PC-9 (cell line): ENCODE results near the gene TMEM168. TPM values are rescaled to one million over a fixed set of nuclear protein-coding genes. Genes with fewer than 3 reads are reported as not detected.

Experiments used
- BruUV-seq: library from RNA; stranded (reverse); fragments of 400-500 nt; replicated peaks from 2 replicates; lab custom pipeline; 2021; lab: Mats Ljungman, UMichigan
- CTCF ChIA-PET: fragments of 300-600 bp; sonication (Branson Sonifier 250); formaldehyde crosslinking; loops from one replicate; lab custom pipeline; 2022; ENCODE audit warnings: antibody characterized with exemption; lab: Charles Lee
- POLR2A ChIA-PET: fragments of 300-600 bp; sonication (Branson Sonifier 250); formaldehyde crosslinking; loops from one replicate; lab custom pipeline; 2022; ENCODE audit warnings: antibody characterized with exemption; ENCODE audit not compliant: unreplicated experiment; lab: Charles Lee
- DNase-seq, 2 experiments: peaks; one replicate each; pipeline versions ENCODE4 v3.0.0 to v3.0.0-alpha.2; 2015 to 2022; ENCODE audit warnings: mixed read lengths in 1 of 2
- H2AFZ ChIP-seq: fragments of 200-600 bp; sonication (generic); 2 replicates; pipeline ENCODE4 v1.8.1; 2017; ENCODE audit warnings: antibody characterized with exemption
- H3F3A ChIP-seq: fragments of 200-600 bp; sonication (generic); 2 replicates; pipeline ENCODE4 v1.8.1; 2017; ENCODE audit warnings: antibody characterized with exemption, mild to moderate bottlenecking, low read depth; ENCODE audit not compliant: insufficient read depth
- H3K27ac ChIP-seq: fragments of 200-600 bp; sonication (generic); 2 replicates; pipeline ENCODE4 v1.6.1; 2016; ENCODE audit warnings: mixed run types
- H3K27me3 ChIP-seq: fragments of 200-600 bp; sonication (generic); 2 replicates; pipeline ENCODE4 v1.6.1; 2016; ENCODE audit warnings: low read depth, mixed run types; ENCODE audit not compliant: insufficient read depth
- H3K36me3 ChIP-seq: fragments of 200-600 bp; sonication (generic); 2 replicates; pipeline ENCODE4 v1.6.1; 2016; ENCODE audit warnings: low read depth, mixed run types
- H3K4me1 ChIP-seq: fragments of 200-600 bp; sonication (generic); replicated peaks from 2 replicates; pipeline ENCODE4 v1.6.1; 2016; ENCODE audit warnings: mixed run types; ENCODE audit not compliant: insufficient read depth
- H3K4me2 ChIP-seq: fragments of 200-600 bp; sonication (generic); 2 replicates; pipeline ENCODE4 v1.6.1; 2017; ENCODE audit warnings: mixed run types
- H3K4me3 ChIP-seq: fragments of 200-600 bp; sonication (generic); 2 replicates; pipeline ENCODE4 v1.6.1; 2016; ENCODE audit warnings: mixed run types
- H3K79me2 ChIP-seq: fragments of 200-600 bp; sonication (generic); 2 replicates; pipeline ENCODE4 v1.6.1; 2017; ENCODE audit warnings: low read depth, mixed run types
- H3K9me2 ChIP-seq: fragments of 200-600 bp; sonication (generic); 2 replicates; pipeline ENCODE4 v1.8.1; 2017; ENCODE audit warnings: mild to moderate bottlenecking; ENCODE audit not compliant: insufficient read depth
- H3K9me3 ChIP-seq: fragments of 200-600 bp; sonication (generic); 2 replicates; pipeline ENCODE4 v1.8.1; 2016; ENCODE audit warnings: low read depth; ENCODE audit not compliant: insufficient read depth
- H4K20me1 ChIP-seq: fragments of 200-600 bp; sonication (generic); 2 replicates; pipeline ENCODE4 v1.8.1; 2017; ENCODE audit not compliant: insufficient read depth
- EZH2 ChIP-seq: fragments of 200-600 bp; sonication (generic); IDR thresholded peaks from 2 replicates; pipeline ENCODE4 v1.8.0; 2017; ENCODE audit warnings: antibody characterized with exemption, low read depth
- intact Hi-C: fragments of 100-400 bp; cut with micrococcal nuclease; formaldehyde crosslinking; loops from one replicate; pipeline ENCODE4 v1.10.0; 2022; ENCODE audit not compliant: unreplicated experiment
- total RNA-seq: library from RNA; stranded (reverse); gene quantifications from 2 replicates; pipeline ENCODE4 v1.2.3, GENCODE V29; 2021
- TF ChIP-seq, protein P1 (sequence below): fragments of 200-600 bp; sonication (generic); conservative IDR thresholded peaks from 2 replicates; pipeline ENCODE4 v1.6.1; 2017; ENCODE audit warnings: mixed run types, antibody characterized with exemption, mild to moderate bottlenecking, moderate library complexity

Gene TMEM168
- total RNA-seq, 1 experiment from 2014 or later: 17.2 TPM

DNA sequence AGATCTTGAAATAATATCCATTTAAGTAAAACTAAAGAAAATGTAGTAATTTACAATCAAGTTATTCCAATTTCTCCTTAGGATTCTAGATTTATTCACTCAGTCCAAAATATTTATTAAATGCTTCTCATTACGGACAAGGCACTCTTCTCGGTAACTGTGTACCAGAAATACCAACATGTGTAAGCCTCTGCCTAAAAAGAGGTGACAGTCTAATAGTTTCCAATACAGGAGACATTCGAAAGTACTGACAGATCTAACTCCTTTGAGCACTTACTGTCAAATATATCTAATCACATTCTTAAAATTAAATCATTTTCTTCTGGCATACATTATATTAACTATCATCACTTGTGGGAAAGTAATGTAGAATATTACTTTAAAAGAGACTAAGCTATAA, 26.9 kb downstream of the TMEM168 start:
- no TSS peak for BruUV-seq
- Histone ChIP-seq H3K36me3 (no peaks in the 10 kb centered on the region), H3K9me3 (no peaks in the 10 kb centered on the region), H3K27me3 (no peaks in the 10 kb centered on the region), H4K20me1 (no peaks in the 10 kb centered on the region), H3K9me2 (no peaks in the 10 kb centered on the region; the same call in 1 of the 2 replicates), H2AFZ (no peak overlapping the region), H3K4me2 (no peak overlapping the region), H3K79me2 (no peaks in the 10 kb centered on the region), H3K27ac (no peak overlapping the region), H3F3A (no peaks in the 10 kb centered on the region), H3K4me3 (no peak overlapping the region), H3K4me1 (no peaks in the 10 kb centered on the region)
- POLR2A ChIA-PET: no interaction called here
- DNase-seq: no peak
- CTCF ChIA-PET: no interaction called here
- no peak for TF ChIP-seq EZH2
- TF ChIP-seq, protein P1, sequence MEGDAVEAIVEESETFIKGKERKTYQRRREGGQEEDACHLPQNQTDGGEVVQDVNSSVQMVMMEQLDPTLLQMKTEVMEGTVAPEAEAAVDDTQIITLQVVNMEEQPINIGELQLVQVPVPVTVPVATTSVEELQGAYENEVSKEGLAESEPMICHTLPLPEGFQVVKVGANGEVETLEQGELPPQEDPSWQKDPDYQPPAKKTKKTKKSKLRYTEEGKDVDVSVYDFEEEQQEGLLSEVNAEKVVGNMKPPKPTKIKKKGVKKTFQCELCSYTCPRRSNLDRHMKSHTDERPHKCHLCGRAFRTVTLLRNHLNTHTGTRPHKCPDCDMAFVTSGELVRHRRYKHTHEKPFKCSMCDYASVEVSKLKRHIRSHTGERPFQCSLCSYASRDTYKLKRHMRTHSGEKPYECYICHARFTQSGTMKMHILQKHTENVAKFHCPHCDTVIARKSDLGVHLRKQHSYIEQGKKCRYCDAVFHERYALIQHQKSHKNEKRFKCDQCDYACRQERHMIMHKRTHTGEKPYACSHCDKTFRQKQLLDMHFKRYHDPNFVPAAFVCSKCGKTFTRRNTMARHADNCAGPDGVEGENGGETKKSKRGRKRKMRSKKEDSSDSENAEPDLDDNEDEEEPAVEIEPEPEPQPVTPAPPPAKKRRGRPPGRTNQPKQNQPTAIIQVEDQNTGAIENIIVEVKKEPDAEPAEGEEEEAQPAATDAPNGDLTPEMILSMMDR: no peak
- intact Hi-C loops: no loop called here

DNA sequence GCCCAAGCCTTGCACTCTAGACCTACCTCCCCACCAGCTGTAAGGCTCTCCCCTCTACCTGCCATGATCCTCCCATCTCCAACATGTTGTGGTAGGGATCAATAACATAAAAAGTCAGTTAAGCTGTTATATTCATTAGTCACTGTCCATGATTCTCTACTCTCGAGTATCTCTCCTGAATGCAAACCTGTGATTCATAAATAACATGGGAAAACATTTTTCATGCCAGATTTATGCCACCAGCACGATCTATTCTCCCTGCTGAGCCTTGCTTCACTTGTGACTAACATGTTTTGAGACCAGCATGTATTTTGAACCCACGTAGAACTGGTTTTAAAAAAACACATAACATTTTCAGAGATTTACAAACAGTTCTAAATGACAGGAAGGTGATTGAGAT, 30.3 kb downstream of the TMEM168 start:
- Histone ChIP-seq H3K9me2 (no peaks in the 10 kb centered on the region), H3K79me2 (no peaks in the 10 kb centered on the region), H3K4me3 (no peak overlapping the region), H4K20me1 (no peaks in the 10 kb centered on the region), H3K27me3 (no peaks in the 10 kb centered on the region), H3K4me1 (no peaks in the 10 kb centered on the region), H3K27ac (no peak overlapping the region), H2AFZ (no peak overlapping the region), H3K36me3 (no peaks in the 10 kb centered on the region), H3K4me2 (no peak overlapping the region), H3K9me3 (no peaks in the 10 kb centered on the region), H3F3A (no peaks in the 10 kb centered on the region)
- intact Hi-C loops: no loop called here
- ChIA-PET CTCF (no interaction called here), POLR2A (no interaction called here)
- BruUV-seq: no TSS peak
- DNase-seq: no peak
- TF ChIP-seq, protein P1: no peak
- TF ChIP-seq EZH2: no peak

DNA sequence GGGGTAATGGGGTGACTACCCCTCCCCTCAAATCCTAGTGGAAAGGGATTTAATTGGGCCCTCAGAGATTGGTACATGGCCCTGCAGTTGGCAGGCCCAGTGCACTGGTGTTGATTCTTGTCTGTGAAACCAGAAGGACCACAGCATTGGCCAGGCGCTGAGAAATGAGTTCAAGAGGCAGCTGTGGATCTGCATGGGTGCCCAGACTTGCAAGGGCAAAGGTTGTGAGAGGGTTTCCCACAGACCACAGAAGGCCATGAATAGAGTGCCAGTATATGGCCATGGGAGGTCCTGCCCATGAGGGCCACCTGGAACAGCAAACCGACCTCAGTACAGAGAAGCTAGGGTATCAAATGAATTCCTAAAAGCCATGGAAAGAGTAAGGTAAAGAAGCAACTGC, 32.9 kb downstream of the TMEM168 start:
- POLR2A ChIA-PET: no interaction called here

More for the DNA sequence above, 32.9 kb downstream of the TMEM168 start:
- Histone ChIP-seq H2AFZ (no peak overlapping the region), H3K36me3 (no peaks in the 10 kb centered on the region), H3K4me1 (no peaks in the 10 kb centered on the region), H4K20me1 (no peaks in the 10 kb centered on the region), H3K4me2 (no peak overlapping the region), H3K9me3 (no peaks in the 10 kb centered on the region), H3F3A (no peaks in the 10 kb centered on the region), H3K9me2 (no peaks in the 10 kb centered on the region), H3K27ac (no peak overlapping the region), H3K4me3 (no peak overlapping the region), H3K27me3 (no peaks in the 10 kb centered on the region), H3K79me2 (no peaks in the 10 kb centered on the region)
- TF ChIP-seq, protein P1: no peak
- TF ChIP-seq EZH2: no peak
- CTCF ChIA-PET: no interaction called here
- BruUV-seq: no TSS peak
- intact Hi-C loops: no loop called here
- no peak for DNase-seq
